ENCODE data around the gene SULT1C2. TPM values are rescaled to one million over a fixed set of nuclear protein-coding genes. Genes with fewer than 3 reads are reported as not detected.

The SULT1C2 gene
- under 1 TPM in 2 of 4 donors, not detected in 2; 0.23 to 0.42 TPM for total RNA-seq

DNA sequence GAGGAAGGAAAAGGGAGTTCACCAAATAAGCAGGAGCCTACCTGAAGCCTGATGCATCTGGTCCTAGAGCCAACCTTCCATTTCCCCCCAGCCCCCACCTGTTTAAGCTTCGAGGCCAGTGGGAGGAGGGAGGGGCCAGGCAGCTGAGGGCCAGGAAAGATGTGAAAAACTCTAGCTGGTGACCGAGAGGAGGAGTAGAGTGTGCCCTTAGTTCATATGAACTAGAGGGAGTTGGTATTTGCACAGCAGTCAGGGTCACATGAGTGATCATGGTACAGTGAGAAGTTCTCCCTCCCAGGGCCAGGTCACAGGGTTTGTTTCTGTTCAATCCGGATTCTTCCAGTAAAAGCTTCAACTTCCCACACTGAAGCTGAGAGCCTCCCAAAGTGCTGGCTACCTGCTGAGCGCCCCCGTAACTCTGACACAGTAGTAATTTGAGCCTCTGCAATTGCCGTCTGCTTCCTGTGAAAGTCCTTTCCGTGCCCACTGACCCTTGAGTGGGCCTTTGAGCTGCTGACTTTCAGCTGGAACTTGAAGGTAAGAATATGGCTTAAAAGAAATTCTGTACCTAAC lies at the start of gene SULT1C2:
TSS of gene SULT1C2 (plus strand) at position 362 of the 573 bp plus-strand sequence. CDS start 4,773 bp downstream, outside the sequence.
- TF ChIP-seq POLR2A (IDR thresholded peaks at IDR 0.05): no peak
- TF ChIP-seq, protein P1, sequence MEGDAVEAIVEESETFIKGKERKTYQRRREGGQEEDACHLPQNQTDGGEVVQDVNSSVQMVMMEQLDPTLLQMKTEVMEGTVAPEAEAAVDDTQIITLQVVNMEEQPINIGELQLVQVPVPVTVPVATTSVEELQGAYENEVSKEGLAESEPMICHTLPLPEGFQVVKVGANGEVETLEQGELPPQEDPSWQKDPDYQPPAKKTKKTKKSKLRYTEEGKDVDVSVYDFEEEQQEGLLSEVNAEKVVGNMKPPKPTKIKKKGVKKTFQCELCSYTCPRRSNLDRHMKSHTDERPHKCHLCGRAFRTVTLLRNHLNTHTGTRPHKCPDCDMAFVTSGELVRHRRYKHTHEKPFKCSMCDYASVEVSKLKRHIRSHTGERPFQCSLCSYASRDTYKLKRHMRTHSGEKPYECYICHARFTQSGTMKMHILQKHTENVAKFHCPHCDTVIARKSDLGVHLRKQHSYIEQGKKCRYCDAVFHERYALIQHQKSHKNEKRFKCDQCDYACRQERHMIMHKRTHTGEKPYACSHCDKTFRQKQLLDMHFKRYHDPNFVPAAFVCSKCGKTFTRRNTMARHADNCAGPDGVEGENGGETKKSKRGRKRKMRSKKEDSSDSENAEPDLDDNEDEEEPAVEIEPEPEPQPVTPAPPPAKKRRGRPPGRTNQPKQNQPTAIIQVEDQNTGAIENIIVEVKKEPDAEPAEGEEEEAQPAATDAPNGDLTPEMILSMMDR (IDR thresholded peaks at IDR 0.05): no peak
- 25 to 26% methylated on average over 7 of the region's 7 CpGs for WGBS, 2 donors
- no peak within 1 kb of the TSS for H3K4me3 ChIP-seq (ENCODE audit: low read depth, poor library complexity, severe bottlenecking)
- intact Hi-C loops (cut with DNase I; ENCODE audit: low total_unique reads): no loop called here
- DNase-seq (ENCODE audit: low spot score in 2 of 2): no peak

DNA sequence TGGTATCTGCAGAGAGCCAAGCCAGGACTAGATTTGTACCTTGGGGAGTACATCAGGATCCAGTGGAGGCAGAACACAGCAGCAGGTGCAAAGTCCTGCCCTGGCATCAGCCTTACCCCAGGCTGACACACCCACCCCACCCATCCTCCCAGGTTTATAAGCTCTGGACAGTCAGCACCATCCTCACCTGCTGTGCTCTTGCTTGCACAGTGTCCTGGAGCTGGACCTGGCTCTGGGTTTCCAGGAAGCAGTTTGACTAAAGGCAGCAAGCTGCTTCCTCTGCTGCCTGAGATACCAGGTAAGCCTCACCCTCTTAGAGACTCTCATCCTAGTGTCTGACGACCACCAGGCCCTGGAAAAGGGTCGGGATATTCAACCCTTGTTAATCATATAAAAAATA lies 48.9 kb upstream of the SULT1C2 start, which contains the start of gene SULT1C3:
TSS of gene SULT1C3 (plus strand) at position 183 of the 400 bp plus-strand sequence. CDS start 7,227 bp downstream, outside the sequence.
- TF ChIP-seq POLR2A (IDR thresholded peaks at IDR 0.05): no peak
- TF ChIP-seq, protein P1 (IDR thresholded peaks at IDR 0.05): no peak
- 54 to 69% methylated on average over 2 of the region's 2 CpGs for WGBS, 2 donors
- no peak for DNase-seq (ENCODE audit: low spot score in 2 of 2)
- intact Hi-C loops (cut with DNase I; ENCODE audit: low total_unique reads): no loop called here
- H3K4me3 ChIP-seq (ENCODE audit: low read depth, poor library complexity, severe bottlenecking): no peak within 1 kb of the TSS

DNA sequence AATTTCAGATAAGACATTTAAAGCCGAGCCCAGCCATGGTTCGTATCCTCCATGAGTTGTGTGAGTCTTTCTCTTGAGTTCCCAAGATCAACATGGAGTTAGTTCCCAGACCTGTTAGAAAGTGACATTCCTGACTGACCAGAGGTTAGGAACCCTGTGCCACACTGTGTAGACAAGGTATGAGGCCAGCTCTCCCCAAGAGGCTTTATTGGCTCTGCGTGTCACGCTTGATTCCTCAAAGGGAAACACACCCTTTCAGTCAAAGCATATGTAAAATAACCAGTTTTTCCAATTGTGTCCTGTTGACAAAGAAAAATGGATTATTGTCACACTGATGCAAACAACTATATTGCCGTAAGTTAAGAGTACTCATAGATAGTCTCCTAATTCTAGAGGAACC lies 47.7 kb upstream of the SULT1C2 start:
- no peak for DNase-seq (ENCODE audit: low spot score in 2 of 2)
- 88 to 91% methylated on average over 5 of the region's 5 CpGs for WGBS, 2 donors
- no peak overlapping the region for H3K4me3 ChIP-seq (ENCODE audit: low read depth, poor library complexity, severe bottlenecking)
- intact Hi-C loops (cut with DNase I; ENCODE audit: low total_unique reads): no loop called here
- TF ChIP-seq, protein P1 (IDR thresholded peaks at IDR 0.05): no peak
- no peak for TF ChIP-seq POLR2A (IDR thresholded peaks at IDR 0.05)

DNA sequence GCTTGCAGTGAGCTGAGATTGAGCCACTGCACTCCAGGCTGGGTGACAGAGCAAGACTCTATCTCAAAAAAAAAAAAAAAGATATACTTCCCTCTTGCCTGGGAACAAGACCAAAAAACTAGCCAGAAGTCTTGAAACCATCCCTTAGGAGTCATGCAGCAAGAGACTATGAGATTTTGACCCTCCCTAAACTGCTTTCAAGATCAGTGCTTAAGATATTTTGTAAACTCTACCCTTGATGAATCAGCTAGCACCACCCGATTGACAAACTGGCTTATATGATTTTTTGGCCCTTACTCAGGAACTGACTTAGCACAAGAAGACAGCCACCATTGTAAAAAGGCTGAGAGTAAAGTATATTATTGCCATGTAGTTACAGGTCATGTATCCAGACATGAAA lies 45.1 kb upstream of the SULT1C2 start:
- DNase-seq (ENCODE audit: low spot score in 2 of 2): no peak
- TF ChIP-seq, protein P1 (IDR thresholded peaks at IDR 0.05): no peak
- TF ChIP-seq POLR2A (IDR thresholded peaks at IDR 0.05): no peak
- WGBS, 2 donors: 48 to 49% methylated on average over 1 of the region's 1 CpG
- no peak overlapping the region for H3K4me3 ChIP-seq (ENCODE audit: low read depth, poor library complexity, severe bottlenecking)
- intact Hi-C loops (cut with DNase I; ENCODE audit: low total_unique reads): no loop called here

DNA sequence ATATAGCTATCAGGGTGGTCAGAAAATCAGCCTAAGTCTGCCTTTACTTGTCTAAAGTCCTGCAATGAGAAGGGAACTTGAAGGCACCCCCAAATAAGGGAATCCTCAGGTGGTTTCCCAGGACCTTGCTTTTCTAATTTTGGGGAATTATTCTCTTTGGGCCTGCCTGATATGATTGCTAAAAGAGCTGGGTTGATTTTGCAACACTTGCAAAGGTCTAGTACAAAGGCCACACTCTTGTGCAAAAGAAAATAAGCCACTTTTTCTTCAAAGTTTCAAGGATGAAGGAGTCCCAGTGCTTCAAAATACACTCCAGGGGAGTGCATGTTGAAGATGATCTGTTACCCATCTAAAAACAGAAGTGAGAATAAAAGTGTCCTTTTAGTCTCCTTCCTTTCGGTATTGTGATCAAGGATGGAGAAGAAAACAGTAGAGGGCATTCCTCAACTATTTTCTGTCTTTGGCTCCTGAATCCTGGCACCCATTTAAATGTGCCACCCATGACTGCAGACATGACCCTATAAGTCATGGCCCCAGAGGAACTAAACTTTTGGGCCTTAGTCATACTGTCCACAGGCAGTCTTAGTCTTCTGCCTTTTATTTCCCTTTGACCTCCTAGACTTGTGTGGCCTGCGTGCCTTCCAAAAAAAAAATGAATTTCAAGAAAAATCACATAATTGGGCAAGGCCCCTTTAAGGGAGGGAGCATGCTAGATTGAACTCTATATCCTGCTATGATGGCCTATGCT lies 43.9 kb upstream of the SULT1C2 start:
- no peak overlapping the region for H3K4me3 ChIP-seq (ENCODE audit: low read depth, poor library complexity, severe bottlenecking)
- TF ChIP-seq, protein P1 (IDR thresholded peaks at IDR 0.05): no peak
- no peak for TF ChIP-seq POLR2A (IDR thresholded peaks at IDR 0.05)
- 84 to 92% methylated on average over 2 of the region's 2 CpGs for WGBS, 2 donors
- DNase-seq (ENCODE audit: low spot score in 2 of 2): no peak
- intact Hi-C loops (cut with DNase I; ENCODE audit: low total_unique reads): no loop called here
